SK-N-SH (cell line): Measurements from ENCODE around the gene PAF1. TPM values are rescaled to one million over a fixed set of nuclear protein-coding genes. Genes with fewer than 3 reads are reported as not detected.

ENCODE experiments used
- CTCF ChIA-PET: fragments of 300-600, 350-600 bp; formaldehyde crosslinking; extraction: SDS; loops from one replicate; lab custom pipeline; 2021; lab: Yijun Ruan, JAX
- POLR2A ChIA-PET: fragments of 350-600 bp; sonication (Branson Sonifier 250); formaldehyde crosslinking; extraction: SDS; loops from one replicate; lab custom pipeline; 2020; ENCODE audit warnings: antibody characterized with exemption, inconsistent platforms; lab: Yijun Ruan, JAX
- DNase-seq: peaks from one replicate; pipeline ENCODE4 v3.0.0; 2012
- H2AFZ ChIP-seq: fragments of 200-600 bp; sonication (generic); 2 replicates; pipeline ENCODE4 v1.8.1; 2016; ENCODE audit warnings: antibody characterized with exemption, mild to moderate bottlenecking, low read depth
- H3F3A ChIP-seq: fragments of 200-600 bp; sonication (generic); replicated peaks from 2 replicates; pipeline ENCODE3; 2016; ENCODE audit warnings: antibody characterized with exemption, mild to moderate bottlenecking; ENCODE audit not compliant: insufficient read depth
- H3K27ac ChIP-seq, 2 experiments: fragments of 200-500 bp in 1 of 2; fragments of 200-600 bp in 1 of 2; sonication (Bioruptor generic) in 1 of 2; sonication (generic), shearing (Covaris generic) in 1 of 2; 2 replicates each; pipeline versions ENCODE4 v1.5.1 to v1.6.1; 2014 to 2016; ENCODE audit warnings: low read depth in 2 of 2, inconsistent platforms in 1 of 2, low read length in 1 of 2, mild to moderate bottlenecking in 1 of 2, mixed read lengths in 1 of 2
- H3K27me3 ChIP-seq: fragments of 200-600 bp; sonication (generic), shearing (Covaris generic); 2 replicates; pipeline ENCODE4 v1.6.1; 2016; ENCODE audit warnings: mixed run types; ENCODE audit not compliant: insufficient read depth
- H3K36me3 ChIP-seq, 2 experiments: fragments of 200-500 bp in 1 of 2; fragments of 200-600 bp in 1 of 2; sonication (Bioruptor generic) in 1 of 2; sonication (generic) in 1 of 2; replicated peaks in 1 of 2; 2 replicates each; pipeline versions ENCODE3 to v1.5.1; 2014 to 2016; ENCODE audit warnings: low read length in 1 of 2, mild to moderate bottlenecking in 1 of 2; ENCODE audit not compliant: insufficient read depth in 2 of 2, control insufficient read depth in 1 of 2
- H3K4me1 ChIP-seq, 2 experiments: fragments of 200-500 bp in 1 of 2; fragments of 200-600 bp in 1 of 2; sonication (Bioruptor generic) in 1 of 2; sonication (generic), shearing (Covaris generic) in 1 of 2; 2 replicates each; pipeline versions ENCODE4 v1.5.1 to v1.6.1; 2014 to 2016; ENCODE audit warnings: low read depth in 1 of 2, low read length in 1 of 2, mixed run types in 1 of 2; ENCODE audit not compliant: insufficient read depth in 2 of 2, control insufficient read depth in 1 of 2
- H3K4me2 ChIP-seq: fragments of 200-600 bp; sonication (generic), shearing (Covaris generic); 2 replicates; pipeline ENCODE4 v1.6.1; 2017; ENCODE audit warnings: mixed run types
- H3K4me3 ChIP-seq, 2 experiments: fragments of 200-500 bp in 1 of 2; fragments of 200-600 bp in 1 of 2; sonication (Bioruptor generic) in 1 of 2; sonication (generic), shearing (Covaris generic) in 1 of 2; 2 replicates each; pipeline versions ENCODE4 v1.5.1 to v1.8.1; 2014 to 2016; ENCODE audit warnings: low read depth in 2 of 2, inconsistent platforms in 1 of 2, low read length in 1 of 2, mild to moderate bottlenecking in 1 of 2, mixed read lengths in 1 of 2, moderate library complexity in 1 of 2
- H3K79me2 ChIP-seq: fragments of 200-600 bp; sonication (generic); 2 replicates; pipeline ENCODE4 v1.8.1; 2017; ENCODE audit warnings: mild to moderate bottlenecking; ENCODE audit not compliant: insufficient read depth
- H3K9ac ChIP-seq: fragments of 200-600 bp; sonication (generic); 2 replicates; pipeline ENCODE4 v1.6.1; 2017; ENCODE audit warnings: mixed run types
- H3K9me2 ChIP-seq: fragments of 200-600 bp; sonication (generic); 2 replicates; pipeline ENCODE4 v1.6.1; 2017; ENCODE audit warnings: mixed run types
- H3K9me3 ChIP-seq: fragments of 200-600 bp; sonication (generic); 2 replicates; pipeline ENCODE4 v1.6.1; 2017; ENCODE audit warnings: mixed run types, mild to moderate bottlenecking, moderate library complexity
- H4K20me1 ChIP-seq: fragments of 200-600 bp; sonication (generic); 2 replicates; pipeline ENCODE4 v1.6.1; 2017; ENCODE audit warnings: mild to moderate bottlenecking, mixed run types; ENCODE audit not compliant: insufficient read depth
- CHD2 ChIP-seq: fragments of 150-350 bp; IDR thresholded peaks from 2 replicates; pipeline ENCODE4 v1.6.1; 2018; ENCODE audit warnings: low read length; ENCODE audit not compliant: partially characterized antibody
- EP300 ChIP-seq, 2 experiments: IDR thresholded peaks; 2 replicates each; pipeline versions ENCODE4 v1.4.0 to v1.6.1; 2012; ENCODE audit warnings: borderline replicate concordance in 1 of 2, low read depth in 1 of 2, low read length in 1 of 2
- EZH2phosphoT487 ChIP-seq: fragments of 200-600 bp; sonication (generic); IDR thresholded peaks from 2 replicates; pipeline ENCODE4 v1.6.1; 2017; ENCODE audit warnings: low read depth, mixed run types, mild to moderate bottlenecking, antibody characterized with exemption, moderate library complexity, borderline replicate concordance
- FOXJ3 ChIP-seq: sonication (generic); formaldehyde crosslinking; IDR thresholded peaks from 2 replicates; pipeline ENCODE4 v1.5.1; 2020; ENCODE audit warnings: mild to moderate bottlenecking, missing genetic modification reagents
- FOXM1 ChIP-seq: IDR thresholded peaks from 2 replicates; pipeline ENCODE4 v1.4.0; 2012; ENCODE audit warnings: low read depth, mild to moderate bottlenecking
- GABPA ChIP-seq: IDR thresholded peaks from 2 replicates; pipeline ENCODE4 v1.4.0; 2012; ENCODE audit warnings: low read depth, mild to moderate bottlenecking
- IRF3 ChIP-seq: fragments of 150-350 bp; IDR thresholded peaks from 2 replicates; pipeline ENCODE4 v1.6.1; 2016; ENCODE audit warnings: mild to moderate bottlenecking, low read depth, low read length
- JUND ChIP-seq: IDR thresholded peaks from 2 replicates; pipeline ENCODE4 v1.4.0; 2012
- MEF2A ChIP-seq: IDR thresholded peaks from 2 replicates; pipeline ENCODE4 v1.4.0; 2012; ENCODE audit warnings: low read depth, borderline replicate concordance
- MXI1 ChIP-seq: IDR thresholded peaks from 2 replicates; pipeline ENCODE4 v1.6.1; 2012; ENCODE audit warnings: mild to moderate bottlenecking, low read depth, low read length, improper control_type of control experiment
- NFIC ChIP-seq: IDR thresholded peaks from 2 replicates; pipeline ENCODE4 v1.4.0; 2012; ENCODE audit warnings: borderline replicate concordance
- NRF1 ChIP-seq: IDR thresholded peaks from 2 replicates; pipeline ENCODE4 v1.6.1; 2012; ENCODE audit warnings: low read depth, mild to moderate bottlenecking, low read length
- POLR2AphosphoS5 ChIP-seq: IDR thresholded peaks from 2 replicates; pipeline ENCODE4 v1.6.1; 2012; ENCODE audit warnings: low read depth, low read length
- RAD21 ChIP-seq: IDR thresholded peaks from 2 replicates; pipeline ENCODE4 v1.6.1; 2012; ENCODE audit warnings: mild to moderate bottlenecking, low read length
- SIN3A ChIP-seq: IDR thresholded peaks from 2 replicates; pipeline ENCODE4 v1.6.1; 2012; ENCODE audit warnings: low read depth, mild to moderate bottlenecking, low read length, moderate library complexity, borderline replicate concordance
- SMC3 ChIP-seq: IDR thresholded peaks from 2 replicates; pipeline ENCODE4 v1.6.1; 2012; ENCODE audit warnings: low read depth, low read length, improper control_type of control experiment
- TCF12 ChIP-seq: IDR thresholded peaks from 2 replicates; pipeline ENCODE4 v1.4.0; 2012
- USF1 ChIP-seq: IDR thresholded peaks from 2 replicates; pipeline ENCODE4 v1.4.0; 2012; ENCODE audit warnings: low read depth, borderline replicate concordance
- WGBS: methylation state at CpG from one replicate; pipeline ENCODE4 v1.1.6; 2017; ENCODE audit warnings: low lambda C conversion rate; 5-methylcytosine and 5-hydroxymethylcytosine counted together
- polyA plus RNA-seq, 3 experiments: library from polyadenylated mRNA; depleted of rRNA; stranded (reverse); fragments of >200 nt; gene quantifications; 2 replicates each; pipeline ENCODE4 v1.2.3, GENCODE V29; 2012
- TF ChIP-seq, protein P1 (sequence below): fragments of 200-600 bp; sonication (generic); IDR thresholded peaks from 2 replicates; pipeline ENCODE4 v1.6.1; 2017; ENCODE audit warnings: antibody characterized with exemption, mild to moderate bottlenecking, moderate library complexity
- TF ChIP-seq, protein P2 (sequence below): IDR thresholded peaks from 2 replicates; pipeline ENCODE4; 2012

Gene PAF1
- polyA plus RNA-seq, 1 of the 3 experiments (the other 2 are of a cell fraction) = 65.3 TPM

GRCh38 chr19:39362682-39363657, 27.9 kb downstream of the PAF1 start:
- no peak for DNase-seq
- ChIA-PET POLR2A (interaction anchor here (0.6 to 1.2 kb wide), 2 partner anchors 10 to 21 kb away, joined by 3 to 4 read pairs; partner anchors contain the start of gene SAMD4B), CTCF (interaction anchor here (1.2 to 1.3 kb wide), 2 partner anchors 13 to 21 kb away, joined by 3 to 4 read pairs; partner anchors contain the start of gene SAMD4B)
- Histone ChIP-seq H3K79me2 (no peaks in the 10 kb centered on the region; the same call in 1 of the 2 replicates), H3K9me3 (no peaks in the 10 kb centered on the region), H3K9ac (0 out of 2 replicates have a peak overlapping the region, but pooled peaks have one; percentile 1), H3K27me3 (no peaks in the 10 kb centered on the region), H2AFZ (no peak overlapping the region), H3K4me2 (0 out of 2 replicates have a peak overlapping the region, but pooled peaks have one; percentile 8)
- TF ChIP-seq NFIC = no peak
- TF ChIP-seq FOXJ3 (CRISPR knock-in tag) = no peak
- TF ChIP-seq JUND = no peak
- no peak for TF ChIP-seq SMC3
- no peak for TF ChIP-seq GABPA
- no peak for TF ChIP-seq SIN3A
- TF ChIP-seq, protein P1, sequence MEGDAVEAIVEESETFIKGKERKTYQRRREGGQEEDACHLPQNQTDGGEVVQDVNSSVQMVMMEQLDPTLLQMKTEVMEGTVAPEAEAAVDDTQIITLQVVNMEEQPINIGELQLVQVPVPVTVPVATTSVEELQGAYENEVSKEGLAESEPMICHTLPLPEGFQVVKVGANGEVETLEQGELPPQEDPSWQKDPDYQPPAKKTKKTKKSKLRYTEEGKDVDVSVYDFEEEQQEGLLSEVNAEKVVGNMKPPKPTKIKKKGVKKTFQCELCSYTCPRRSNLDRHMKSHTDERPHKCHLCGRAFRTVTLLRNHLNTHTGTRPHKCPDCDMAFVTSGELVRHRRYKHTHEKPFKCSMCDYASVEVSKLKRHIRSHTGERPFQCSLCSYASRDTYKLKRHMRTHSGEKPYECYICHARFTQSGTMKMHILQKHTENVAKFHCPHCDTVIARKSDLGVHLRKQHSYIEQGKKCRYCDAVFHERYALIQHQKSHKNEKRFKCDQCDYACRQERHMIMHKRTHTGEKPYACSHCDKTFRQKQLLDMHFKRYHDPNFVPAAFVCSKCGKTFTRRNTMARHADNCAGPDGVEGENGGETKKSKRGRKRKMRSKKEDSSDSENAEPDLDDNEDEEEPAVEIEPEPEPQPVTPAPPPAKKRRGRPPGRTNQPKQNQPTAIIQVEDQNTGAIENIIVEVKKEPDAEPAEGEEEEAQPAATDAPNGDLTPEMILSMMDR = no peak
- no peak for TF ChIP-seq NRF1
- TF ChIP-seq MXI1 = no peak
- no peak for TF ChIP-seq RAD21
- TF ChIP-seq, all 33 proteins: peak for 0
- 79% methylated on average over 6 of the region's 6 CpGs for WGBS
- peaks cover 12% of the 10 kb centered on the region for H3F3A ChIP-seq
- H3K4me3 ChIP-seq = no peak overlapping the region
- H3K4me1 ChIP-seq = peaks cover 7 to 9% of the 10 kb centered on the region in 2 experiments; a peak in 2 of 4 replicates
- H3K9me2 ChIP-seq = no peaks in the 10 kb centered on the region
- peaks cover 18 to 43% of the 10 kb centered on the region in 2 experiments for H3K36me3 ChIP-seq
- no peaks in the 10 kb centered on the region; the same call in 1 of the 2 replicates for H4K20me1 ChIP-seq
- H3K27ac ChIP-seq = peak overlapping the region; percentile 11; a peak in 2 of 4 replicates

- no peak overlapping the region for H3K4me2 ChIP-seq
- POLR2A ChIA-PET = interaction anchor here (0.7 kb wide), 1 partner anchor 75 kb away, joined by 3 read pairs; the partner anchor contains the start of gene RPS16
- H4K20me1 ChIP-seq = no peaks in the 10 kb centered on the region; the same call in 1 of the 2 replicates
- no peak for DNase-seq
- no peaks in the 10 kb centered on the region for H3K9me2 ChIP-seq
- peaks cover 28 to 54% of the 10 kb centered on the region in 2 experiments for H3K36me3 ChIP-seq
- CTCF ChIA-PET = interaction anchor here (1.0 kb wide), 1 partner anchor 37 kb away, joined by 3 read pairs; no protein-coding TSS in a partner anchor
- H3K27ac ChIP-seq = no peak overlapping the region
- no peaks in the 10 kb centered on the region for H3K9me3 ChIP-seq
- H2AFZ ChIP-seq = no peak overlapping the region
- H3K4me1 ChIP-seq = peaks cover 7 to 9% of the 10 kb centered on the region in 2 experiments; a peak in 2 of 4 replicates
- H3K4me3 ChIP-seq = no peak overlapping the region
- H3K9ac ChIP-seq = no peak overlapping the region
- 90% methylated on average over 1 of the region's 1 CpG for WGBS
- no peaks in the 10 kb centered on the region; the same call in 1 of the 2 replicates for H3K79me2 ChIP-seq
- H3F3A ChIP-seq = peaks cover 12% of the 10 kb centered on the region
- no peaks in the 10 kb centered on the region for H3K27me3 ChIP-seq
- TF ChIP-seq EZH2phosphoT487 (no peak), NRF1 (no peak), RAD21 (no peak), TCF12 (no peak), EP300 (IDR thresholded peaks at IDR 0.05; ENCODE audit: borderline replicate concordance in 1 of 2, low read depth in 1 of 2, low read length in 1 of 2) (no peak), IRF3 (no peak), GABPA (no peak), USF1 (no peak), SMC3 (no peak), CHD2 (no peak), FOXM1 (no peak), SIN3A (no peak), MXI1 (no peak), FOXJ3 (CRISPR knock-in tag) (no peak), POLR2AphosphoS5 (no peak), MEF2A (no peak)
- TF ChIP-seq, protein P2, sequence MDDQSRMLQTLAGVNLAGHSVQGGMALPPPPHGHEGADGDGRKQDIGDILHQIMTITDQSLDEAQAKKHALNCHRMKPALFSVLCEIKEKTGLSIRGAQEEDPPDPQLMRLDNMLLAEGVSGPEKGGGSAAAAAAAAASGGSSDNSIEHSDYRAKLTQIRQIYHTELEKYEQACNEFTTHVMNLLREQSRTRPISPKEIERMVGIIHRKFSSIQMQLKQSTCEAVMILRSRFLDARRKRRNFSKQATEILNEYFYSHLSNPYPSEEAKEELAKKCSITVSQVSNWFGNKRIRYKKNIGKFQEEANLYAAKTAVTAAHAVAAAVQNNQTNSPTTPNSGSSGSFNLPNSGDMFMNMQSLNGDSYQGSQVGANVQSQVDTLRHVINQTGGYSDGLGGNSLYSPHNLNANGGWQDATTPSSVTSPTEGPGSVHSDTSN = no peak
Measured at GRCh38 chr19:39360599-39360998, 30.3 kb downstream of the PAF1 start.
